ENCODE measurements around the gene FAM163B. TPM values are rescaled to one million over a fixed set of nuclear protein-coding genes. Genes with fewer than 3 reads are reported as not detected.

Gene FAM163B
- total and polyA plus RNA-seq, 9 of the 15 experiments (the other 6 are each of a cell fraction or from before 2014, with no cell fraction given), result not detected

DNA sequence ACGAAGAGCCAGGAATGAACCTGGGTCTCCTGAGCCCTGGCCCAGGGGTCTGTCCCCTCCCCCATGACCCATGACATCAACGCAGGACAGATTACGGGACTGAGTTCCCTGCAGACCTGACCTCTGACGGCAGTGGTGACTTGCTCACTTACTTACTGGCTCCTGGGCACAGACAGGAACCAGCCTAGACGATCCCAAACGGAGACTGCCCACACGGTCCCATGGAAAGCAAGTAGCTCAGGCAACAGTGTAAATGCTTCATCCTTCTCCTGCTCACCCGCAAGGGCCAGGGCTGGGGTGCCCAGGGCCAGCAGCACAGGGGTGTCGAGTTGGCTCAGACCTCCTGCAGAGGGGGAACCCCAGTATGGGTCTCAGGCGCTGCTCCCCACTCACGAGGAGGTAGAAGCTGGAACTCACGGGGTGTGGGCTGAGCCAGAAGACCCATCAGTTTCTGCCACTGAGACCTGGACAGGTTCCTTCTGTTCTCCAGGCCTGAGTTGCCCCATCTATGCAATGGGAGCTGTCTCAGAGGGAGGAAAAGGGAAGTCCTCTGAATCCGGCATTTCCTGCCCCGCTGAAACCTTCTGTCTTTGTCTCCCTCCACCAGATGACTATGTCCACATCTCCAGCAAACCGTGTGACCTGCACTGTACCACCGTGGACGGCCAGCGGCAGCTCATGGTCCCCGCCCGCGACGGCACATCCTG lies 69.0 kb downstream of the FAM163B start (continued):
- TF ChIP-seq, protein P1, sequence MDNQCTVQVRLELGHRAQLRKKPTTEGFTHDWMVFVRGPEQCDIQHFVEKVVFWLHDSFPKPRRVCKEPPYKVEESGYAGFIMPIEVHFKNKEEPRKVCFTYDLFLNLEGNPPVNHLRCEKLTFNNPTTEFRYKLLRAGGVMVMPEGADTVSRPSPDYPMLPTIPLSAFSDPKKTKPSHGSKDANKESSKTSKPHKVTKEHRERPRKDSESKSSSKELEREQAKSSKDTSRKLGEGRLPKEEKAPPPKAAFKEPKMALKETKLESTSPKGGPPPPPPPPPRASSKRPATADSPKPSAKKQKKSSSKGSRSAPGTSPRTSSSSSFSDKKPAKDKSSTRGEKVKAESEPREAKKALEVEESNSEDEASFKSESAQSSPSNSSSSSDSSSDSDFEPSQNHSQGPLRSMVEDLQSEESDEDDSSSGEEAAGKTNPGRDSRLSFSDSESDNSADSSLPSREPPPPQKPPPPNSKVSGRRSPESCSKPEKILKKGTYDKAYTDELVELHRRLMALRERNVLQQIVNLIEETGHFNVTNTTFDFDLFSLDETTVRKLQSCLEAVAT (IDR thresholded peaks at IDR 0.05), result no peak
- TF ChIP-seq HCFC1 (IDR thresholded peaks at IDR 0.05; ENCODE audit: low read depth, low read length) (no peak), GATA2 (CRISPR knock-in tag; IDR thresholded peaks at IDR 0.05) (no peak), GABPB1 (CRISPR knock-in tag; IDR thresholded peaks at IDR 0.05) (no peak)
- TF ChIP-seq, protein P2, sequence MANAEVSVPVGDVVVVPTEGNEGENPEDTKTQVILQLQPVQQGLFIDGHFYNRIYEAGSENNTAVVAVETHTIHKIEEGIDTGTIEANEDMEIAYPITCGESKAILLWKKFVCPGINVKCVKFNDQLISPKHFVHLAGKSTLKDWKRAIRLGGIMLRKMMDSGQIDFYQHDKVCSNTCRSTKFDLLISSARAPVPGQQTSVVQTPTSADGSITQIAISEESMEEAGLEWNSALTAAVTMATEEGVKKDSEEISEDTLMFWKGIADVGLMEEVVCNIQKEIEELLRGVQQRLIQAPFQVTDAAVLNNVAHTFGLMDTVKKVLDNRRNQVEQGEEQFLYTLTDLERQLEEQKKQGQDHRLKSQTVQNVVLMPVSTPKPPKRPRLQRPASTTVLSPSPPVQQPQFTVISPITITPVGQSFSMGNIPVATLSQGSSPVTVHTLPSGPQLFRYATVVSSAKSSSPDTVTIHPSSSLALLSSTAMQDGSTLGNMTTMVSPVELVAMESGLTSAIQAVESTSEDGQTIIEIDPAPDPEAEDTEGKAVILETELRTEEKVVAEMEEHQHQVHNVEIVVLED (CRISPR knock-in tag; IDR thresholded peaks at IDR 0.05), result no peak

Data from K562 (cell line).